H1 (cell line): ENCODE measurements around the gene IL13. TPM values are rescaled to one million over a fixed set of nuclear protein-coding genes. Genes with fewer than 3 reads are reported as not detected.

Experiments
- CTCF ChIA-PET: fragments of 300-600 bp; sonication (Branson Sonifier 250); formaldehyde crosslinking; loops from one replicate; lab custom pipeline; 2021; ENCODE audit not compliant: partially characterized antibody; lab: Charles Lee
- POLR2A ChIA-PET: fragments of 300-600 bp; sonication (Branson Sonifier 250); formaldehyde crosslinking; loops from one replicate; lab custom pipeline; 2021; ENCODE audit warnings: inconsistent platforms; ENCODE audit not compliant: partially characterized antibody; lab: Charles Lee
- DNase-seq, 2 experiments: peaks; one replicate each; pipeline versions ENCODE4 v3.0.0 to v3.0.0-alpha.2; 2010 to 2022; ENCODE audit warnings: low spot score in 2 of 2, low read depth in 1 of 2, mixed read lengths in 1 of 2
- FAIRE-seq: peaks from 2 replicates; lab custom pipeline; 2011; peaks lifted over from hg19 to GRCh38; lab: Jason Lieb, UNC
- H2AFZ ChIP-seq: 2 replicates; pipeline ENCODE4 v1.8.1; 2012; ENCODE audit warnings: low read length, inconsistent platforms
- H2AK5ac ChIP-seq: 2 replicates; pipeline ENCODE4 v1.6.1; 2013; ENCODE audit warnings: low read depth, low read length
- H2BK120ac ChIP-seq: replicated peaks from 2 replicates; pipeline ENCODE3; 2013; ENCODE audit warnings: low read depth, low read length, inconsistent platforms
- H2BK12ac ChIP-seq: 2 replicates; pipeline ENCODE4 v1.6.1; 2013; ENCODE audit warnings: low read depth, low read length
- H2BK15ac ChIP-seq: 2 replicates; pipeline ENCODE4 v1.6.1; 2013; ENCODE audit warnings: low read length
- H2BK20ac ChIP-seq: 2 replicates; pipeline ENCODE4 v1.6.1; 2013; ENCODE audit warnings: low read length
- H2BK5ac ChIP-seq: 2 replicates; pipeline ENCODE4 v1.6.1; 2013; ENCODE audit warnings: low read depth, low read length
- H3K14ac ChIP-seq: 2 replicates; pipeline ENCODE4 v1.6.1; 2013; ENCODE audit warnings: inconsistent platforms; ENCODE audit not compliant: insufficient read length
- H3K18ac ChIP-seq: 2 replicates; pipeline ENCODE4 v1.6.1; 2013; ENCODE audit warnings: low read length; ENCODE audit errors: extremely low read depth
- H3K23ac ChIP-seq: 2 replicates; pipeline ENCODE4 v1.6.1; 2013; ENCODE audit warnings: inconsistent platforms; ENCODE audit not compliant: insufficient read length
- H3K23me2 ChIP-seq: 2 replicates; pipeline ENCODE4 v1.6.1; 2013; ENCODE audit warnings: low read depth, low read length
- H3K27ac ChIP-seq: 2 replicates; pipeline ENCODE4 v1.6.1; 2011; ENCODE audit warnings: low read depth, low read length, inconsistent platforms
- H3K27me3 ChIP-seq, 4 experiments: replicated peaks in 1 of 4; 1 replicate in 1 of 4; 2 replicates in 3 of 4; pipeline versions ENCODE4 v1.6.1 to v1.8.1; 2011 to 2013; ENCODE audit warnings: low read length in 3 of 4, mild to moderate bottlenecking in 3 of 4, inconsistent platforms in 2 of 4, mixed read lengths in 2 of 4, moderate library complexity in 1 of 4; ENCODE audit not compliant: control insufficient read depth in 3 of 4, insufficient read depth in 3 of 4; ENCODE audit errors: extremely low read depth in 1 of 4
- H3K36me3 ChIP-seq, 4 experiments: 2 replicates each; pipeline versions ENCODE4 v1.6.1 to v1.8.1; 2011 to 2013; ENCODE audit warnings: mild to moderate bottlenecking in 4 of 4, low read length in 3 of 4, moderate library complexity in 2 of 4, control low read depth in 1 of 4, inconsistent platforms in 1 of 4; ENCODE audit not compliant: insufficient read depth in 4 of 4, control insufficient read depth in 2 of 4
- H3K4ac ChIP-seq: replicated peaks from 2 replicates; pipeline ENCODE3; 2013; ENCODE audit warnings: low read length, low read depth, mixed read lengths, inconsistent platforms; ENCODE audit not compliant: insufficient read length
- H3K4me1 ChIP-seq, 4 experiments: replicated peaks in 1 of 4; 1 replicate in 1 of 4; 2 replicates in 3 of 4; pipeline versions ENCODE4 v1.6.1 to v1.8.1; 2011 to 2013; ENCODE audit warnings: low read length in 3 of 4, inconsistent platforms in 2 of 4, mixed read lengths in 1 of 4; ENCODE audit not compliant: insufficient read depth in 4 of 4, control insufficient read depth in 3 of 4
- H3K4me2 ChIP-seq, 2 experiments: 2 replicates each; pipeline versions ENCODE4 v1.6.1 to v1.8.1; 2011 to 2013; ENCODE audit warnings: low read depth in 2 of 2, low read length in 2 of 2, control low read depth in 1 of 2, inconsistent platforms in 1 of 2, mild to moderate bottlenecking in 1 of 2; ENCODE audit not compliant: insufficient read depth in 1 of 2
- H3K4me3 ChIP-seq, 4 experiments: fragments of 200-600, 300-600 bp in 1 of 4; sonication (generic), shearing (Covaris generic), sonication (Bioruptor Twin) in 1 of 4; 2 replicates each; pipeline versions ENCODE4 v1.5.1 to v1.8.1; 2011 to 2016; ENCODE audit warnings: low read length in 4 of 4, low read depth in 3 of 4, control low read depth in 2 of 4, inconsistent platforms in 2 of 4, mild to moderate bottlenecking in 2 of 4, mixed read lengths in 1 of 4, moderate library complexity in 1 of 4; ENCODE audit not compliant: insufficient read depth in 2 of 4; ENCODE audit errors: extremely low read depth in 1 of 4
- H3K56ac ChIP-seq: replicated peaks from 2 replicates; pipeline ENCODE3; 2013; ENCODE audit warnings: low read depth, mild to moderate bottlenecking, mixed read lengths, low read length, inconsistent platforms; ENCODE audit not compliant: insufficient read length
- H3K79me1 ChIP-seq: 2 replicates; pipeline ENCODE4 v1.6.1; 2013; ENCODE audit warnings: low read depth, low read length, control low read depth
- H3K79me2 ChIP-seq, 2 experiments: 2 replicates each; pipeline versions ENCODE4 v1.6.1 to v1.8.1; 2012 to 2013; ENCODE audit warnings: low read length in 2 of 2, mild to moderate bottlenecking in 2 of 2, inconsistent platforms in 1 of 2; ENCODE audit not compliant: insufficient read depth in 2 of 2, control insufficient read depth in 1 of 2
- H3K9ac ChIP-seq, 4 experiments: replicated peaks in 1 of 4; 1 replicate in 1 of 4; 2 replicates in 3 of 4; pipeline versions ENCODE4 v1.6.1 to v1.8.1; 2011 to 2013; ENCODE audit warnings: low read depth in 3 of 4, low read length in 3 of 4, control low read depth in 2 of 4, mild to moderate bottlenecking in 2 of 4, moderate library complexity in 2 of 4, inconsistent platforms in 1 of 4; ENCODE audit errors: extremely low read depth in 1 of 4
- H3K9me3 ChIP-seq, 2 experiments: 2 replicates each; pipeline versions ENCODE4 v1.6.1 to v1.8.1; 2012 to 2013; ENCODE audit warnings: mild to moderate bottlenecking in 2 of 2, moderate library complexity in 2 of 2, control low read depth in 1 of 2, inconsistent platforms in 1 of 2, low read depth in 1 of 2, low read length in 1 of 2, mixed read lengths in 1 of 2; ENCODE audit not compliant: insufficient read depth in 2 of 2
- H4K20me1 ChIP-seq, 2 experiments: replicated peaks in 1 of 2; 2 replicates each; pipeline versions ENCODE3 to v1.8.1; 2011 to 2013; ENCODE audit warnings: inconsistent platforms in 2 of 2, low read length in 2 of 2, mild to moderate bottlenecking in 1 of 2; ENCODE audit not compliant: insufficient read depth in 2 of 2, control insufficient read depth in 1 of 2
- H4K5ac ChIP-seq: 2 replicates; pipeline ENCODE4 v1.6.1; 2013; ENCODE audit warnings: low read length, low read depth, mixed read lengths, inconsistent platforms; ENCODE audit not compliant: insufficient read length
- H4K8ac ChIP-seq: 2 replicates; pipeline ENCODE4 v1.8.0; 2013; ENCODE audit warnings: mild to moderate bottlenecking, moderate library complexity, low read length, inconsistent platforms; ENCODE audit not compliant: insufficient read depth; ENCODE audit errors: extremely low read depth
- H4K91ac ChIP-seq: replicated peaks from 2 replicates; pipeline ENCODE3; 2013; ENCODE audit warnings: low read length, mixed read lengths, inconsistent platforms; ENCODE audit not compliant: insufficient read length
- BRCA1 ChIP-seq: IDR thresholded peaks from 2 replicates; pipeline ENCODE4 v1.6.1; 2012; ENCODE audit warnings: low read depth, low read length, improper control_type of control experiment
- CHD1 ChIP-seq: IDR thresholded peaks from 2 replicates; pipeline ENCODE4 v1.6.1; 2012; ENCODE audit warnings: low read depth, low read length, improper control_type of control experiment
- CTBP2 ChIP-seq: IDR thresholded peaks from 2 replicates; pipeline ENCODE4 v1.7.0; 2011; ENCODE audit warnings: borderline replicate concordance, mild to moderate bottlenecking, moderate library complexity, mixed read lengths, low read length; ENCODE audit not compliant: insufficient read depth, insufficient read length
- KDM5A ChIP-seq: fragments of 200-600 bp; IDR thresholded peaks from 2 replicates; pipeline ENCODE4 v1.7.1; 2012; ENCODE audit warnings: mild to moderate bottlenecking, low read length, inconsistent platforms, mixed read lengths
- MAFK ChIP-seq: IDR thresholded peaks from 2 replicates; pipeline ENCODE4 v1.6.1; 2012; ENCODE audit warnings: low read depth, mild to moderate bottlenecking, improper control_type of control experiment, low read length
- POLR2A ChIP-seq, 2 experiments: IDR thresholded peaks; 1 replicate in 1 of 2; 2 replicates in 1 of 2; pipeline ENCODE4 v1.6.1; 2011; ENCODE audit warnings: low read depth in 2 of 2, low read length in 2 of 2, mild to moderate bottlenecking in 2 of 2; ENCODE audit errors: control extremely low read depth in 1 of 2
- RXRA ChIP-seq: IDR thresholded peaks from 2 replicates; pipeline ENCODE4 v1.6.1; 2011; ENCODE audit warnings: low read depth, mild to moderate bottlenecking, low read length, moderate library complexity; ENCODE audit not compliant: insufficient read depth
- SAP30 ChIP-seq: fragments of 300-600 bp; sonication (generic); IDR thresholded peaks from 2 replicates; pipeline ENCODE4 v1.7.1; 2012; ENCODE audit warnings: low read length, moderate library complexity, mild to moderate bottlenecking, inconsistent platforms; ENCODE audit not compliant: insufficient read depth, insufficient replicate concordance
- SP1 ChIP-seq: IDR thresholded peaks from 2 replicates; pipeline ENCODE4 v1.6.1; 2011; ENCODE audit warnings: low read depth, low read length
- SRF ChIP-seq: IDR thresholded peaks from 2 replicates; pipeline ENCODE4 v1.6.1; 2011; ENCODE audit warnings: mild to moderate bottlenecking, low read depth, low read length, moderate library complexity
- TAF7 ChIP-seq: optimal IDR thresholded peaks from 2 replicates; pipeline ENCODE3; 2011; ENCODE audit warnings: low read depth, mild to moderate bottlenecking, inconsistent platforms, low read length, moderate library complexity, borderline replicate concordance
- USF2 ChIP-seq: IDR thresholded peaks from 2 replicates; pipeline ENCODE4 v1.6.1; 2011; ENCODE audit warnings: low read length, improper control_type of control experiment
- WGBS, 2 experiments: shearing (Covaris generic) in 1 of 2; methylation state at CpG; one replicate each; pipeline versions ENCODE4 v1.1.6 to v1.1.7; 2013 to 2015; ENCODE audit warnings: low lambda C conversion rate in 2 of 2, mixed read lengths in 2 of 2, inconsistent platforms in 1 of 2, low coverage in 1 of 2, missing lambda C conversion rate in 1 of 2; ENCODE audit not compliant: insufficient replicate concordance in 2 of 2, insufficient coverage in 1 of 2, insufficient read length in 1 of 2; ENCODE audit errors: extremely low coverage in 1 of 2, missing lambda C conversion rate in 1 of 2; 5-methylcytosine and 5-hydroxymethylcytosine counted together
- polyA plus RNA-seq, 7 experiments: library from polyadenylated mRNA; depleted of rRNA in 3 of 7; stranded (reverse) in 5 of 7; unstranded in 2 of 7; fragments of >200 nt in 5 of 7; fragments of 200-250 nt in 2 of 7; gene quantifications; 1 replicate in 5 of 7; 2 replicates in 1 of 7; 4 replicates in 1 of 7; pipeline versions ENCODE4 v1.2.1 to v1.2.3, GENCODE V29; 2011 to 2013; ENCODE audit warnings: missing spikeins in 2 of 7, mixed read lengths in 2 of 7
- total RNA-seq: library from RNA; stranded (reverse); fragmentation: NEBNext Ultra II Directional; extraction: Animal tissue kit (Norgen Biotek cat#: 25700); gene quantifications from 2 replicates; pipeline ENCODE4 v1.2.1, GENCODE V29; 2021

Gene IL13
- total and polyA plus RNA-seq, 2 of the 8 experiments (the other 6 are each of a cell fraction or from before 2014, with no cell fraction given), result not detected

- Histone ChIP-seq H2AK5ac (no peak overlapping the region), H3K36me3 (no peaks in the 10 kb centered on the region), H3K4ac (no peak overlapping the region), H3K23ac (no peak overlapping the region), H3K4me2 (no peak overlapping the region), H4K8ac (no peak overlapping the region), H3K23me2 (no peaks in the 10 kb centered on the region; the same call in 1 of the 2 replicates), H2BK12ac (no peak overlapping the region), H3K18ac (no peak overlapping the region), H3K14ac (no peak overlapping the region), H2AFZ (no peak overlapping the region), H3K4me1 (no peaks in the 10 kb centered on the region), H3K27ac (no peak overlapping the region), H3K27me3 (no peaks in the 10 kb centered on the region), H3K9ac (no peak overlapping the region), H3K56ac (no peak overlapping the region), H4K5ac (no peak overlapping the region), H4K91ac (no peak overlapping the region), H3K79me1 (no peaks in the 10 kb centered on the region), H2BK5ac (no peak overlapping the region), H2BK20ac (no peak overlapping the region), H2BK15ac (no peak overlapping the region), H3K9me3 (no peaks in the 10 kb centered on the region), H3K79me2 (no peaks in the 10 kb centered on the region), H3K4me3 (no peak overlapping the region), H4K20me1 (no peaks in the 10 kb centered on the region), H2BK120ac (no peak overlapping the region)
- ChIA-PET CTCF (interaction anchor here (1.6 kb wide), 1 partner anchor 154 kb away, joined by 6 read pairs; no protein-coding TSS in a partner anchor), POLR2A (no interaction called here)
- no peak for FAIRE-seq
- no peak for DNase-seq
- 90% methylated on average over 8 of the region's 8 CpGs; no CpG with 5 or more reads in 1 of the 2 experiments for WGBS, 2 experiments
- TF ChIP-seq KDM5A (no peak), CTBP2 (no peak), CHD1 (no peak), SAP30 (no peak), SP1 (no peak), BRCA1 (no peak), MAFK (no peak), TAF7 (no peak), POLR2A (IDR thresholded peaks at IDR 0.05; ENCODE audit: control extremely low read depth in 1 of 2, low read depth in 2 of 2, low read length in 2 of 2) (no peak), USF2 (no peak), RXRA (no peak), SRF (no peak)
Observed at GRCh38 chr5:132680780-132681475, 23.0 kb downstream of the IL13 start.
